ENCODE data around the gene PRXL2B.

- TF ChIP-seq, protein P1, sequence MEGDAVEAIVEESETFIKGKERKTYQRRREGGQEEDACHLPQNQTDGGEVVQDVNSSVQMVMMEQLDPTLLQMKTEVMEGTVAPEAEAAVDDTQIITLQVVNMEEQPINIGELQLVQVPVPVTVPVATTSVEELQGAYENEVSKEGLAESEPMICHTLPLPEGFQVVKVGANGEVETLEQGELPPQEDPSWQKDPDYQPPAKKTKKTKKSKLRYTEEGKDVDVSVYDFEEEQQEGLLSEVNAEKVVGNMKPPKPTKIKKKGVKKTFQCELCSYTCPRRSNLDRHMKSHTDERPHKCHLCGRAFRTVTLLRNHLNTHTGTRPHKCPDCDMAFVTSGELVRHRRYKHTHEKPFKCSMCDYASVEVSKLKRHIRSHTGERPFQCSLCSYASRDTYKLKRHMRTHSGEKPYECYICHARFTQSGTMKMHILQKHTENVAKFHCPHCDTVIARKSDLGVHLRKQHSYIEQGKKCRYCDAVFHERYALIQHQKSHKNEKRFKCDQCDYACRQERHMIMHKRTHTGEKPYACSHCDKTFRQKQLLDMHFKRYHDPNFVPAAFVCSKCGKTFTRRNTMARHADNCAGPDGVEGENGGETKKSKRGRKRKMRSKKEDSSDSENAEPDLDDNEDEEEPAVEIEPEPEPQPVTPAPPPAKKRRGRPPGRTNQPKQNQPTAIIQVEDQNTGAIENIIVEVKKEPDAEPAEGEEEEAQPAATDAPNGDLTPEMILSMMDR (IDR thresholded peaks at IDR 0.05), result no peak
- no peak for TF ChIP-seq POLR2A (IDR thresholded peaks at IDR 0.05)
Observed at GRCh38 chr1:2601721-2602303, 15.2 kb downstream of the PRXL2B start.

All from transverse colon (tissue), 3 donors.